ENCODE results near the gene TSPAN18. TPM values are rescaled to one million over a fixed set of nuclear protein-coding genes. Genes with fewer than 3 reads are reported as not detected.
A peak's percentile ranks its signal among the peaks of the same experiment; 100 is the strongest.

TSPAN18 gene
- total and polyA plus RNA-seq, 2 donors = 2.2 to 2.6 TPM

GRCh38 chr11:44718612-44719390 is 8.0 kb upstream of the TSPAN18 start:
- no peaks in the 10 kb centered on the region for H3K9me3 ChIP-seq (ENCODE audit: control insufficient read depth in 2 of 2, insufficient read depth in 1 of 2, low read length in 1 of 2)

GRCh38 chr11:44725016-44725685 is 1.6 kb upstream of the TSPAN18 start:
- DNase-seq (ENCODE audit: low read depth in 6 of 9, low spot score in 9 of 9) = no peak
- H3K27ac ChIP-seq (ENCODE audit: low read depth in 1 of 2, low read length in 1 of 2) = no peak overlapping the region
- peaks cover 35 to 62% of the 10 kb centered on the region in 2 donors for H3K27me3 ChIP-seq (ENCODE audit: control insufficient read depth in 2 of 2, insufficient read depth in 1 of 2, low read length in 1 of 2)
- WGBS = 83% methylated on average over 12 of the region's 12 CpGs
- H3K4me3 ChIP-seq (ENCODE audit: low read length in 2 of 2) = no peak overlapping the region
- H3K9me3 ChIP-seq (ENCODE audit: control insufficient read depth in 2 of 2, insufficient read depth in 1 of 2, low read length in 1 of 2) = peaks cover 0 to 1% of the 10 kb centered on the region in 2 donors
- peaks cover 4 to 13% of the 10 kb centered on the region in 2 donors for H3K4me1 ChIP-seq (ENCODE audit: control insufficient read depth in 2 of 2, insufficient read depth in 2 of 2, low read length in 2 of 2)
- H3K36me3 ChIP-seq (ENCODE audit: control insufficient read depth in 2 of 2, insufficient read depth in 2 of 2, low read length in 1 of 2) = no peaks in the 10 kb centered on the region

More at GRCh38 chr11:44718612-44719390, 8.0 kb upstream of the TSPAN18 start:
- no peak for DNase-seq (ENCODE audit: low read depth in 6 of 9, low spot score in 9 of 9)
- Histone ChIP-seq H3K27me3 (ENCODE audit: control insufficient read depth in 2 of 2, insufficient read depth in 1 of 2, low read length in 1 of 2) (peaks cover 3 to 6% of the 10 kb centered on the region in 2 donors), H3K36me3 (ENCODE audit: control insufficient read depth in 2 of 2, insufficient read depth in 2 of 2, low read length in 1 of 2) (no peaks in the 10 kb centered on the region), H3K4me3 (ENCODE audit: low read length in 2 of 2) (no peak overlapping the region), H3K27ac (ENCODE audit: low read depth in 1 of 2, low read length in 1 of 2) (no peak overlapping the region), H3K4me1 (ENCODE audit: control insufficient read depth in 2 of 2, insufficient read depth in 2 of 2, low read length in 2 of 2) (no peaks in the 10 kb centered on the region)
- WGBS = 92% methylated on average over 4 of the region's 4 CpGs

GRCh38 chr11:44725757-44726282 is 942 bp upstream of the TSPAN18 start:
- H3K36me3 ChIP-seq (ENCODE audit: control insufficient read depth in 2 of 2, insufficient read depth in 2 of 2, low read length in 1 of 2) = no peaks in the 10 kb centered on the region
- DNase-seq (ENCODE audit: low read depth in 6 of 9, low spot score in 9 of 9) = no peak
- peaks cover 0 to 1% of the 10 kb centered on the region in 2 donors for H3K9me3 ChIP-seq (ENCODE audit: control insufficient read depth in 2 of 2, insufficient read depth in 1 of 2, low read length in 1 of 2)
- H3K4me3 ChIP-seq (ENCODE audit: low read length in 2 of 2) = no peak overlapping the region
- H3K27ac ChIP-seq (ENCODE audit: low read depth in 1 of 2, low read length in 1 of 2) = no peak overlapping the region
- H3K27me3 ChIP-seq (ENCODE audit: control insufficient read depth in 2 of 2, insufficient read depth in 1 of 2, low read length in 1 of 2) = peaks cover 35 to 64% of the 10 kb centered on the region in 2 donors
- peaks cover 4 to 13% of the 10 kb centered on the region in 2 donors for H3K4me1 ChIP-seq (ENCODE audit: control insufficient read depth in 2 of 2, insufficient read depth in 2 of 2, low read length in 2 of 2)
- 81% methylated on average over 10 of the region's 10 CpGs for WGBS

- no peaks in the 10 kb centered on the region for H3K36me3 ChIP-seq (ENCODE audit: control insufficient read depth in 2 of 2, insufficient read depth in 2 of 2, low read length in 1 of 2)
- H3K9me3 ChIP-seq (ENCODE audit: control insufficient read depth in 2 of 2, insufficient read depth in 1 of 2, low read length in 1 of 2) = peaks cover 0 to 1% of the 10 kb centered on the region in 2 donors
- no peak overlapping the region for H3K27ac ChIP-seq (ENCODE audit: low read depth in 1 of 2, low read length in 1 of 2)
- H3K4me3 ChIP-seq (ENCODE audit: low read length in 2 of 2) = peak overlapping the region; percentile 27 to 46
- peaks cover 4 to 13% of the 10 kb centered on the region in 2 donors for H3K4me1 ChIP-seq (ENCODE audit: control insufficient read depth in 2 of 2, insufficient read depth in 2 of 2, low read length in 2 of 2)
- WGBS = 2% methylated on average over 45 of the region's 45 CpGs
- no peak for DNase-seq (ENCODE audit: low read depth in 6 of 9, low spot score in 9 of 9)
- peaks cover 35 to 65% of the 10 kb centered on the region in 2 donors for H3K27me3 ChIP-seq (ENCODE audit: control insufficient read depth in 2 of 2, insufficient read depth in 1 of 2, low read length in 1 of 2)
Measured at GRCh38 chr11:44727114-44727372, 281 bp downstream of the TSPAN18 start.

- no peaks in the 10 kb centered on the region for H3K36me3 ChIP-seq (ENCODE audit: control insufficient read depth in 2 of 2, insufficient read depth in 2 of 2, low read length in 1 of 2)
- peaks cover 35 to 65% of the 10 kb centered on the region in 2 donors for H3K27me3 ChIP-seq (ENCODE audit: control insufficient read depth in 2 of 2, insufficient read depth in 1 of 2, low read length in 1 of 2)
- H3K27ac ChIP-seq (ENCODE audit: low read depth in 1 of 2, low read length in 1 of 2) = no peak overlapping the region
- peak; percentile 27 to 76 (median 36) for DNase-seq (ENCODE audit: low read depth in 6 of 9, low spot score in 9 of 9)
- peaks cover 4 to 13% of the 10 kb centered on the region in 2 donors for H3K4me1 ChIP-seq (ENCODE audit: control insufficient read depth in 2 of 2, insufficient read depth in 2 of 2, low read length in 2 of 2)
- peaks cover 0 to 1% of the 10 kb centered on the region in 2 donors for H3K9me3 ChIP-seq (ENCODE audit: control insufficient read depth in 2 of 2, insufficient read depth in 1 of 2, low read length in 1 of 2)
- H3K4me3 ChIP-seq (ENCODE audit: low read length in 2 of 2) = peak overlapping the region; percentile 27 to 46
- WGBS = 1% methylated on average over 70 of the region's 70 CpGs
Measured at GRCh38 chr11:44727373-44728287, 868 bp downstream of the TSPAN18 start.

DNA sequence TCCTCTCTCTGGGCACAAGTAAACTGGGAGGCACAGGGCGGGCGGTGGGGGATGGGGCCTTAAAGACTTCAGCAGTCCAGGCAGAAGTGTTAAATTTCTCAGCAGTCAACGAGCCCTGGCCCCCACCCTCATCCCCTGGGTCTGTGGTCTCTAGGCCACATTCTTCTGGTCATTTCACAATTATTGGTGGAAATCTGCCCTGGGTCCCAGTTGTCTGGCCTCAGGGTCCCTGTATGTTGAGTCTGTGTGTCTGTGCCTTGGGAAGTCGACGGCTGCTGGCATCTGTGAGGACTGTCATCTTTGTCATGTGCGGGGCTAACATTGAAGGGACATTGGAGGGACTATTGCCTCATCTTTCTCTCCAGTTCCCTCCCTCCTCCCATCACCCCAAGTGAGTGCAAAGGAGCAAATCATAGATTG is 1.7 kb downstream of the TSPAN18 start:
- WGBS = 89% methylated on average over 6 of the region's 6 CpGs
- peaks cover 4 to 13% of the 10 kb centered on the region in 2 donors for H3K4me1 ChIP-seq (ENCODE audit: control insufficient read depth in 2 of 2, insufficient read depth in 2 of 2, low read length in 2 of 2)
- no peak for DNase-seq (ENCODE audit: low read depth in 6 of 9, low spot score in 9 of 9)
- H3K36me3 ChIP-seq (ENCODE audit: control insufficient read depth in 2 of 2, insufficient read depth in 2 of 2, low read length in 1 of 2) = no peaks in the 10 kb centered on the region
- no peak overlapping the region for H3K4me3 ChIP-seq (ENCODE audit: low read length in 2 of 2)
- peaks cover 0 to 1% of the 10 kb centered on the region in 2 donors for H3K9me3 ChIP-seq (ENCODE audit: control insufficient read depth in 2 of 2, insufficient read depth in 1 of 2, low read length in 1 of 2)
- H3K27ac ChIP-seq (ENCODE audit: low read depth in 1 of 2, low read length in 1 of 2) = no peak overlapping the region
- H3K27me3 ChIP-seq (ENCODE audit: control insufficient read depth in 2 of 2, insufficient read depth in 1 of 2, low read length in 1 of 2) = peaks cover 35 to 65% of the 10 kb centered on the region in 2 donors

DNA sequence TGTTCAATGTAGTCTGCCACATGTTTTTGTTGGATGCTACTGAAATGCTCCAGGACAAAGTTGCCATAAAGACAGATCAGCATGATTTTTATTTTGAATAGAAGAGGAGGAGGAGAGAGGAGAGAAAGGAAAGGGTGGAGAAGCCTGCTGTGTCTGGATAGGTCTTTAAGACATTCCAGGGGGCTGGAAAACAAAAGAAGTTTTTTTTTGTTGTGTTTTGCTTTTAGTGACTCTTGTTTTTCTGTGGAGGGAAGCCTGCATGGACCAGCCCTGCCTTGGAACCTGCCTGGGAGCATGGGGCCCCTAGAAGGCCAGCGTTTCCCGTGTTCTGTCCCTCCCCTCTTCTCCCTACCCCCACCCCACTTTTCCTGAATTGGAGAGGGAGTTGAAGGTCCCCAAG is 2.3 kb downstream of the TSPAN18 start:
- WGBS = 92% methylated on average over 2 of the region's 2 CpGs
- H3K4me3 ChIP-seq (ENCODE audit: low read length in 2 of 2) = no peak overlapping the region
- no peak overlapping the region for H3K27ac ChIP-seq (ENCODE audit: low read depth in 1 of 2, low read length in 1 of 2)
- peaks cover 4 to 13% of the 10 kb centered on the region in 2 donors for H3K4me1 ChIP-seq (ENCODE audit: control insufficient read depth in 2 of 2, insufficient read depth in 2 of 2, low read length in 2 of 2)
- H3K36me3 ChIP-seq (ENCODE audit: control insufficient read depth in 2 of 2, insufficient read depth in 2 of 2, low read length in 1 of 2) = no peaks in the 10 kb centered on the region
- H3K9me3 ChIP-seq (ENCODE audit: control insufficient read depth in 2 of 2, insufficient read depth in 1 of 2, low read length in 1 of 2) = peaks cover 0 to 1% of the 10 kb centered on the region in 2 donors
- H3K27me3 ChIP-seq (ENCODE audit: control insufficient read depth in 2 of 2, insufficient read depth in 1 of 2, low read length in 1 of 2) = peaks cover 31 to 61% of the 10 kb centered on the region in 2 donors
- no peak for DNase-seq (ENCODE audit: low read depth in 6 of 9, low spot score in 9 of 9)

DNA sequence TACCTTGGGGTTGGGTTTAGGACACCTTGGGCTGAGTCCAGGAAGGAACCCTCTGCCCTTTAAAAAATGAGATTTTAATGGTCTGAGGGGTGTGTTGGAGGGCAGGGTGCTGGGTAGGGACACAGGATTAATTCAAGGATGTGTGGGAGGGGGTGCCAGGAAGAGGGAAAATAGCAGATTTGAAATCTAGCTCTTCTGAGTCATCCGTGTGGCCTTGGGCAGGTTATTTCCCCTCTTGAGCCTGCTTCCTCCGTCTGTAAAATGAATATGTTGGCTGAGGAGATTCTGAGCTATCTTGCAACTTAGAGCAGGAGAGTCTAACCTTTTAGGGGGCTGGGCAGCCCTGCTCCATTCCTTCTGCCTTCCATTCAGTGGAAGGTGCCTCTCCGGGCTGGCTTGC is 3.0 kb downstream of the TSPAN18 start:
- DNase-seq (ENCODE audit: low read depth in 6 of 9, low spot score in 9 of 9) = no peak
- Histone ChIP-seq H3K27me3 (ENCODE audit: control insufficient read depth in 2 of 2, insufficient read depth in 1 of 2, low read length in 1 of 2) (peaks cover 31 to 56% of the 10 kb centered on the region in 2 donors), H3K4me1 (ENCODE audit: control insufficient read depth in 2 of 2, insufficient read depth in 2 of 2, low read length in 2 of 2) (peaks cover 4 to 13% of the 10 kb centered on the region in 2 donors), H3K4me3 (ENCODE audit: low read length in 2 of 2) (no peak overlapping the region), H3K36me3 (ENCODE audit: control insufficient read depth in 2 of 2, insufficient read depth in 2 of 2, low read length in 1 of 2) (no peaks in the 10 kb centered on the region), H3K9me3 (ENCODE audit: control insufficient read depth in 2 of 2, insufficient read depth in 1 of 2, low read length in 1 of 2) (peaks cover 0 to 1% of the 10 kb centered on the region in 2 donors), H3K27ac (ENCODE audit: low read depth in 1 of 2, low read length in 1 of 2) (no peak overlapping the region)
- 95% methylated on average over 3 of the region's 3 CpGs for WGBS

Measured in thymus (tissue), 11 donors.